GM12878 (cell line): ENCODE results near the gene SEC14L1.
"Not testable (repeated sequence)": the region's sequence is repeated elsewhere in the genome, so short reads cannot be mapped to it uniquely, and the experiment has no call there.

ENCODE experiments used
- CBFB ChIP-seq: IDR thresholded peaks from 2 replicates; pipeline ENCODE4 v1.6.1; 2016; ENCODE audit warnings: antibody characterized with exemption, low read depth
- CHD2 ChIP-seq: IDR thresholded peaks from 2 replicates; pipeline ENCODE4 v1.6.1; 2011; ENCODE audit warnings: low read depth, low read length, improper control_type of control experiment, borderline replicate concordance
- ESRRA ChIP-seq: IDR thresholded peaks from 2 replicates; pipeline ENCODE4 v1.6.1; 2012; ENCODE audit warnings: mild to moderate bottlenecking, low read length, improper control_type of control experiment
- JUND ChIP-seq: IDR thresholded peaks from 2 replicates; pipeline ENCODE4 v1.6.1; 2012; ENCODE audit warnings: low read depth, mild to moderate bottlenecking, low read length, improper control_type of control experiment, moderate library complexity
- MXI1 ChIP-seq: fragments of 150-350 bp; IDR thresholded peaks from 2 replicates; pipeline ENCODE4 v1.6.1; 2011; ENCODE audit warnings: low read depth, mild to moderate bottlenecking, inconsistent platforms, low read length, improper control_type of control experiment
- PAX8 ChIP-seq: fragments of 450-650 bp; IDR thresholded peaks from 2 replicates; pipeline ENCODE4 v1.6.1; 2017; ENCODE audit warnings: mild to moderate bottlenecking, moderate library complexity
- POLR2A ChIP-seq: IDR thresholded peaks from 2 replicates; pipeline ENCODE4 v1.6.1; 2011; ENCODE audit warnings: low read depth, mild to moderate bottlenecking, low read length
- POLR2AphosphoS5 ChIP-seq: IDR thresholded peaks from 2 replicates; pipeline ENCODE4 v1.6.1; 2011; ENCODE audit warnings: mild to moderate bottlenecking, low read length, inconsistent platforms
- RCOR1 ChIP-seq: conservative IDR thresholded peaks from 2 replicates; pipeline ENCODE4 v1.6.1; 2012; ENCODE audit warnings: low read depth, low read length, improper control_type of control experiment
- SPI1 ChIP-seq: IDR thresholded peaks from 2 replicates; pipeline ENCODE4 v1.6.1; 2011; ENCODE audit warnings: low read depth, mild to moderate bottlenecking, low read length, moderate library complexity, borderline replicate concordance; ENCODE audit not compliant: insufficient read depth
- ZNF274 ChIP-seq: IDR thresholded peaks from one replicate; pipeline ENCODE4 v1.8.0; 2011; ENCODE audit not compliant: insufficient read length, insufficient read depth
- TF ChIP-seq, protein P1 (sequence below): fragments of 450-650 bp; IDR thresholded peaks from 2 replicates; pipeline ENCODE4 v1.6.1; 2017; ENCODE audit warnings: antibody characterized with exemption, mild to moderate bottlenecking, moderate library complexity
- TF ChIP-seq, protein P2 (sequence below), 3 experiments: IDR thresholded peaks in 2 of 3; conservative IDR thresholded peaks in 1 of 3; 2 replicates each; pipeline ENCODE4 v1.5.1; 2011; ENCODE audit warnings: low read depth in 3 of 3, low read length in 3 of 3, mild to moderate bottlenecking in 3 of 3, control low read depth in 2 of 3, moderate library complexity in 2 of 3, inconsistent platforms in 1 of 3, mixed read lengths in 1 of 3; ENCODE audit not compliant: control insufficient read depth in 2 of 3, insufficient read depth in 1 of 3; ENCODE audit errors: extremely low read depth in 1 of 3
- TF ChIP-seq, protein P3 (sequence below): IDR thresholded peaks from 2 replicates; pipeline ENCODE4 v1.6.1; 2012; ENCODE audit warnings: low read depth, low read length, improper control_type of control experiment

DNA sequence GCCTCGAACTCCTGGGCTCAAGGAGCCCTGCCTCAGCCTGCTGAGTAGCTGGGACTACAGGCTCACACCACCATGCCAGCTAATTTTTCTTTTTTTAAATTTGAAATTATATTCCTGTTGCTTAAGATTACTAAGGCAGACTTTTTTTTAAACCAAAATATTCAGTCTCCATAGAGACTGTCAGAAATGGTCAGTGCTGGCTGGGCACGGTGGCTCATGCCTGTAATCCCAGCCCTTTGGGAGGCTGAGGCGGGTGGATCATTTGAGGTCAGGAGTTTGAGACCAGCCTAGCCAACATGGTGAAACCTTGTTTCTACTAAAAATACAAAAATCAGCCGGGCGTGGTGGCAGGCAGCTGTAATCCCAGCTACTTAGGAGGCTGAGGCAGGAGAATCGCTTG is 11.3 kb downstream of the SEC14L1 start:
- not testable (repeated sequence) for TF ChIP-seq ESRRA, POLR2A, JUND, ZNF274, CHD2, PAX8, SPI1, POLR2AphosphoS5, RCOR1, MXI1, CBFB
- TF ChIP-seq, protein P1, sequence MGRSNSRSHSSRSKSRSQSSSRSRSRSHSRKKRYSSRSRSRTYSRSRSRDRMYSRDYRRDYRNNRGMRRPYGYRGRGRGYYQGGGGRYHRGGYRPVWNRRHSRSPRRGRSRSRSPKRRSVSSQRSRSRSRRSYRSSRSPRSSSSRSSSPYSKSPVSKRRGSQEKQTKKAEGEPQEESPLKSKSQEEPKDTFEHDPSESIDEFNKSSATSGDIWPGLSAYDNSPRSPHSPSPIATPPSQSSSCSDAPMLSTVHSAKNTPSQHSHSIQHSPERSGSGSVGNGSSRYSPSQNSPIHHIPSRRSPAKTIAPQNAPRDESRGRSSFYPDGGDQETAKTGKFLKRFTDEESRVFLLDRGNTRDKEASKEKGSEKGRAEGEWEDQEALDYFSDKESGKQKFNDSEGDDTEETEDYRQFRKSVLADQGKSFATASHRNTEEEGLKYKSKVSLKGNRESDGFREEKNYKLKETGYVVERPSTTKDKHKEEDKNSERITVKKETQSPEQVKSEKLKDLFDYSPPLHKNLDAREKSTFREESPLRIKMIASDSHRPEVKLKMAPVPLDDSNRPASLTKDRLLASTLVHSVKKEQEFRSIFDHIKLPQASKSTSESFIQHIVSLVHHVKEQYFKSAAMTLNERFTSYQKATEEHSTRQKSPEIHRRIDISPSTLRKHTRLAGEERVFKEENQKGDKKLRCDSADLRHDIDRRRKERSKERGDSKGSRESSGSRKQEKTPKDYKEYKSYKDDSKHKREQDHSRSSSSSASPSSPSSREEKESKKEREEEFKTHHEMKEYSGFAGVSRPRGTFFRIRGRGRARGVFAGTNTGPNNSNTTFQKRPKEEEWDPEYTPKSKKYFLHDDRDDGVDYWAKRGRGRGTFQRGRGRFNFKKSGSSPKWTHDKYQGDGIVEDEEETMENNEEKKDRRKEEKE: not testable (repeated sequence)
- TF ChIP-seq, protein P2, sequence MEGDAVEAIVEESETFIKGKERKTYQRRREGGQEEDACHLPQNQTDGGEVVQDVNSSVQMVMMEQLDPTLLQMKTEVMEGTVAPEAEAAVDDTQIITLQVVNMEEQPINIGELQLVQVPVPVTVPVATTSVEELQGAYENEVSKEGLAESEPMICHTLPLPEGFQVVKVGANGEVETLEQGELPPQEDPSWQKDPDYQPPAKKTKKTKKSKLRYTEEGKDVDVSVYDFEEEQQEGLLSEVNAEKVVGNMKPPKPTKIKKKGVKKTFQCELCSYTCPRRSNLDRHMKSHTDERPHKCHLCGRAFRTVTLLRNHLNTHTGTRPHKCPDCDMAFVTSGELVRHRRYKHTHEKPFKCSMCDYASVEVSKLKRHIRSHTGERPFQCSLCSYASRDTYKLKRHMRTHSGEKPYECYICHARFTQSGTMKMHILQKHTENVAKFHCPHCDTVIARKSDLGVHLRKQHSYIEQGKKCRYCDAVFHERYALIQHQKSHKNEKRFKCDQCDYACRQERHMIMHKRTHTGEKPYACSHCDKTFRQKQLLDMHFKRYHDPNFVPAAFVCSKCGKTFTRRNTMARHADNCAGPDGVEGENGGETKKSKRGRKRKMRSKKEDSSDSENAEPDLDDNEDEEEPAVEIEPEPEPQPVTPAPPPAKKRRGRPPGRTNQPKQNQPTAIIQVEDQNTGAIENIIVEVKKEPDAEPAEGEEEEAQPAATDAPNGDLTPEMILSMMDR (IDR thresholded peaks at IDR 0.05 in 2 of 3, conservative IDR thresholded peaks at IDR 0.05 in 1 of 3; ENCODE audit: control insufficient read depth in 2 of 3, extremely low read depth in 1 of 3, insufficient read depth in 1 of 3, low read depth in 3 of 3, low read length in 3 of 3): not testable (repeated sequence)
- TF ChIP-seq, protein P3, sequence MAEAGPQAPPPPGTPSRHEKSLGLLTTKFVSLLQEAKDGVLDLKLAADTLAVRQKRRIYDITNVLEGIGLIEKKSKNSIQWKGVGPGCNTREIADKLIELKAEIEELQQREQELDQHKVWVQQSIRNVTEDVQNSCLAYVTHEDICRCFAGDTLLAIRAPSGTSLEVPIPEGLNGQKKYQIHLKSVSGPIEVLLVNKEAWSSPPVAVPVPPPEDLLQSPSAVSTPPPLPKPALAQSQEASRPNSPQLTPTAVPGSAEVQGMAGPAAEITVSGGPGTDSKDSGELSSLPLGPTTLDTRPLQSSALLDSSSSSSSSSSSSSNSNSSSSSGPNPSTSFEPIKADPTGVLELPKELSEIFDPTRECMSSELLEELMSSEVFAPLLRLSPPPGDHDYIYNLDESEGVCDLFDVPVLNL: not testable (repeated sequence)
